K562 (cell line): ENCODE measurements around the gene GLTPD2.

Source experiments
- CTCF ChIP-seq, 3 experiments: IDR thresholded peaks in 2 of 3; conservative IDR thresholded peaks in 1 of 3; 2 replicates each; pipeline ENCODE4 v1.5.1; 2011 to 2012; ENCODE audit warnings: low read length in 3 of 3, mild to moderate bottlenecking in 3 of 3, control low read depth in 2 of 3, improper control_type of control experiment in 1 of 3, inconsistent platforms in 1 of 3, low read depth in 1 of 3, mixed read lengths in 1 of 3, moderate library complexity in 1 of 3; ENCODE audit not compliant: insufficient read depth in 2 of 3
- HOXB6 ChIP-seq: fragments of 250-450 bp; sonication (Bioruptor Pico); IDR thresholded peaks from 2 replicates; pipeline ENCODE4 v1.5.1; 2022; ENCODE audit warnings: mild to moderate bottlenecking, borderline replicate concordance
- KDM4B ChIP-seq, 2 experiments: fragments of 450-650 bp in 1 of 2; sonication (generic) in 1 of 2; IDR thresholded peaks; 2 replicates each; pipeline ENCODE4 v1.6.1; 2016 to 2017; ENCODE audit warnings: borderline replicate concordance in 2 of 2, antibody characterized with exemption in 1 of 2, low read depth in 1 of 2, mild to moderate bottlenecking in 1 of 2
- NELFE ChIP-seq: IDR thresholded peaks from 2 replicates; pipeline ENCODE4 v1.6.1; 2011; ENCODE audit warnings: mild to moderate bottlenecking; ENCODE audit not compliant: insufficient read depth, insufficient read length
- NFRKB ChIP-seq: fragments of 450-650 bp; IDR thresholded peaks from 2 replicates; pipeline ENCODE4 v1.6.1; 2016; ENCODE audit warnings: low read depth
- NR4A1 ChIP-seq, 2 experiments: fragments of 250-450 bp in 1 of 2; fragments of 450-650 bp in 1 of 2; sonication (Bioruptor Pico) in 1 of 2; IDR thresholded peaks; 2 replicates each; pipeline versions ENCODE4 v1.4.0 to v1.6.1; 2016 to 2020; ENCODE audit warnings: mild to moderate bottlenecking in 2 of 2, missing compliant biosample characterization in 1 of 2, missing genetic modification characterization in 1 of 2, moderate library complexity in 1 of 2
- PCBP2 ChIP-seq: fragments of 200-400 bp; formaldehyde crosslinking; IDR thresholded peaks from 2 replicates; pipeline ENCODE4 v1.6.1; 2018; ENCODE audit warnings: low read length, low read depth, mild to moderate bottlenecking, moderate library complexity; ENCODE audit not compliant: poor library complexity, severe bottlenecking
- PRDM10 ChIP-seq: fragments of 450-650 bp; IDR thresholded peaks from 2 replicates; pipeline ENCODE4 v1.6.1; 2018; ENCODE audit not compliant: partially characterized antibody
- REST ChIP-seq, 2 experiments: fragments of 450-650 bp; formaldehyde crosslinking in 1 of 2; IDR thresholded peaks; 2 replicates each; pipeline versions ENCODE4 v1.4.0 to v1.6.1; 2014 to 2020; ENCODE audit warnings: mild to moderate bottlenecking in 2 of 2, borderline replicate concordance in 1 of 2, low read depth in 1 of 2
- STAT6 ChIP-seq: sonication (generic); formaldehyde crosslinking; IDR thresholded peaks from 2 replicates; pipeline ENCODE4 v1.8.1; 2023; ENCODE audit warnings: mild to moderate bottlenecking, missing genetic modification reagents
- ZNF354B ChIP-seq: fragments of 250-450 bp; sonication (Bioruptor Pico); IDR thresholded peaks from 2 replicates; pipeline ENCODE4 v1.4.0; 2020

GRCh38 chr17:4753392-4753791 lies 35.4 kb upstream of the GLTPD2 start:
- TF ChIP-seq CTCF (IDR thresholded peaks at IDR 0.05 in 2 of 3, conservative IDR thresholded peaks at IDR 0.05 in 1 of 3; ENCODE audit: insufficient read depth in 2 of 3, low read depth in 1 of 3, low read length in 3 of 3) (no peak), PRDM10 (no peak), REST (IDR thresholded peaks at IDR 0.05; ENCODE audit: borderline replicate concordance) (no peak), REST (CRISPR knock-in tag; IDR thresholded peaks at IDR 0.05; ENCODE audit: low read depth) (no peak), STAT6 (CRISPR knock-in tag) (no peak), NR4A1 (CRISPR knock-in tag; IDR thresholded peaks at IDR 0.05) (no peak), NR4A1 (tag; IDR thresholded peaks at IDR 0.05) (no peak), KDM4B (IDR thresholded peaks at IDR 0.05; ENCODE audit: borderline replicate concordance in 2 of 2, low read depth in 1 of 2) (no peak), HOXB6 (CRISPR knock-in tag) (no peak), NFRKB (no peak), ZNF354B (CRISPR knock-in tag) (no peak), PCBP2 (no peak), NELFE (no peak)
